ENCODE results near the gene ANKDD1A.
A peak's percentile ranks its signal among the peaks of the same experiment; 100 is the strongest.

The ANKDD1A gene

GRCh38 chr15:64981812-64982431 is 70.2 kb downstream of the ANKDD1A start:
- DNase-seq: no peak

GRCh38 chr15:64982472-64982871 is 70.8 kb downstream of the ANKDD1A start:
- no peak for DNase-seq

- peak; percentile 91 for DNase-seq
Measured at GRCh38 chr15:64985366-64986033, 73.8 kb downstream of the ANKDD1A start.

DNA sequence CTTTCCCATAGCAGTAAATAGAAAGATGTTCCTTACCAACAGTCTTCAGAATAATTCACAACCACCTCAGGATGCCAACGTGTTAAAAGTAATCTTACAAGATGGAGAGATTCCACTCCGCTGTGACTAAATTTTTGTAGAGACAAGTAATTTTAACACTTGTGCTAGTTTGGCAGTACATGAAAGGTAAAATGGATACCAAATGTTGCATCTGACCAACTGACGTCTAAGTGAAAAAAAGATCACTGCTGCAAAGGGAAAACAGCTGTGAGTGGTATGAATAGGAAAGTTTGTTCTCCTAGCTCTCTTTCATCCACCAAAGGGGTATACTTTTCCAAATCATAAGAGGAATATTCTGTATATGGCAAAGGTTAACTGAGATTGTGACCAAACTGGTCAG is 75.4 kb downstream of the ANKDD1A start:
- DNase-seq: no peak

DNA sequence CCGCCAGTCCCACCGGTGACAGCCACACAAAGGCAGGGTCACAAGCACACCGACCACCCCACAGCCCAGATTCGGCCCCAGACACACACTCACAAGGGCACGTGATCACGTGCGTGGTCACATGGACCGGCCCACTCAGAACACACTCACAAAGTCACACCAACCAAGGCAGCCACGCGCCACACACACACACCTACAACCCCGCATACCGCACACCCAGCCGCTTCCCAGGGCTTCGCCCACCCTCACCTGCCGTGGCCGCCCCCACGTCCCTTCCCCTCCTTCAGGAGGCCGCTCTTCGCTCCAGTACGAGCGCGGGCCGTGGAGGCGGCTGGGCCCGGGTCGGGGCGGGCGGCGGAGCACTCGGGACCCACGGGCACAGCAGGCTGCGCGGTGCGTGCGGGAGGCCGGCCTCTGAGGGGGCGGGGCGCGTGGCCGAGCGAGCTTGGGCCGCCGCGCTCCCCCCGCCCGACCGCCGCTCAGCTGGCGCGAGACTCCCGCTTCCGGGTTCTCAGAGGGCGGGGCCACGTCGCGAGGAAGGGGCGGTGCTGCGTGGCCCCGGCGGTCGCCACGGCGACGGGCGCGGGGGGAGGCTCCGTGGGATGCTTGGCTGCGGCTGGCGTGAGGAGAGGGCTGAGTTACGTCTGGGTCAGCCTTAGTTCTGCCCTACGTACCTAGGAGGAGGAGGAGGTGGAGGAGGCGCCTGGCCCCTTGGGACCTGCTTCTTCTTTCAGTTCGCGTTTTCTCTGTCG is 77.9 kb downstream of the ANKDD1A start, which contains the start of gene SPG21:
Gene SPG21, minus strand, starts transcription at position 499 of the 752 bp plus-strand sequence. CDS start 6,345 bp downstream, outside the sequence.
- DNase-seq: peak; percentile 93

GRCh38 chr15:64990168-64990470 is 78.4 kb downstream of the ANKDD1A start:
- DNase-seq: no peak

- DNase-seq: no peak
Measured at GRCh38 chr15:64991536-64992135, 79.9 kb downstream of the ANKDD1A start.

DNA sequence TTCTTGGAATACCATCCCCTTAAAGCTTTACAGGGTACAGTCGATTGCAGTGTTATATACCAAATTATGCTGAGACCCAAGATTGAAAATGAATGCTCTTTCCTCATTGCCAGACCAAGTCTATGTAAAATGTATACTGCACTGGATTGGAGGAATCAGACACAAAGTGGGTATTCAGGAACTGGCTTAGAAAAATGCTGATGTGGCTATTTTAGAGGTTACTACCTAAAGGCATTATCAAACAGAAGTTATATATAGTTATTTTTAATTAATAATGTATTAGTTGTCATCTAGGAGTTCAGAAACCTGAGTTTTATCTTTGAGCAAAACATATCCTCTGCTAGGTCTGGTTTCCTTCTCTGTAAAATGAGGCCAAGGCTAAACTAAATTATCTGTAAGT is 81.6 kb downstream of the ANKDD1A start:
- DNase-seq: no peak

DNA sequence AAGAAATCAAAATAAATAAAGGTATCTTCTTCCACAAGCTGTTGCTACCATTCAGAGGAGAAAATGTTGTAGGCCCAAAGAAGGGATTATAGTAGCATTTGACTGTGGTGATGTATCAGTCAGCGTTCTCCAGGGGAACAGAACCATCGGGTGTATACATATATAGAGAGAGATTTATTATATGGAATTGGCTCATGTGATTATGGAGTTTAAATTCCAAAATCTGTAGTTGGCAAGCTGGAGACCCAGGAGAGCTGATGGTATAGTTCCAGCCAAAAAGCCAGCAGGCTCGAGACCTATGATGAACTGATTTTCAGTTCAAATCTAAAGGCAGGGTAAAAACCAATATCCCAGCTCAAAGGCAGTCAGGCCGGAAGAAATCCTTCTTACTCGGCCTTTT is 85.4 kb downstream of the ANKDD1A start:
- no peak for DNase-seq

- DNase-seq: no peak
Measured at GRCh38 chr15:64997745-64998375, 86.2 kb downstream of the ANKDD1A start.

DNA sequence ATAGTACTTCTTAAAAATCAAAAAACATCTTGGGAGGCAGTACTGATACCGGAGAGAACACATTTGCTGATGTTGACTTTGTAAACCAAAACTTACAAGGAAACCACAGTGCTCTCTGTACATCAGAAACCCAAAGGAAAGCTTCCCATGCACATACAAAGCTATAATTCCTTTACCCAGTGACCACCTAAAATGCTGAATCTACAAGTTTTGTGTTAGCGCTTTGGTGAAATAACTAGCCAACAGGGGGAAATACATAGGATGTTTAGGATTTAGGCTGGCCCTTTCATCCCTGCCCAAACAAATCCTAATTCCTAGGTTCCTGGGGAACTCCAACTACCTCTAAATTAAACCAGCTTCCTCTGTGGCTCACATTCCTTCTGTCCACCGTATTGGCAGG is 93.3 kb downstream of the ANKDD1A start:
- DNase-seq: no peak

GRCh38 chr15:65006876-65007275 is 95.2 kb downstream of the ANKDD1A start:
- DNase-seq: no peak

All from inflammatory macrophage treated with lipopolysaccharide for 4 hours (primary cell).